GM13976 (cell line): ENCODE measurements around the gene SAP30BP.

Source experiments
- DNase-seq: peaks from one replicate; pipeline ENCODE4 v3.0.0; 2012; ENCODE audit warnings: low spot score
- in situ Hi-C: fragments of 300-500 bp; cut with MboI; formaldehyde crosslinking; loops from one replicate; pipeline ENCODE4 v1.12.0; 2022; ENCODE audit warnings: low sequenced_read_pairs, mixed read lengths, inconsistent platforms; ENCODE audit not compliant: unreplicated experiment
- TF ChIP-seq, protein P1 (sequence below): IDR thresholded peaks from 2 replicates; pipeline ENCODE4 v1.5.1; 2012; ENCODE audit warnings: borderline replicate concordance, mild to moderate bottlenecking; ENCODE audit not compliant: insufficient read depth; ENCODE audit errors: extremely low read depth, missing control alignments, control extremely low read depth

Gene SAP30BP

DNA sequence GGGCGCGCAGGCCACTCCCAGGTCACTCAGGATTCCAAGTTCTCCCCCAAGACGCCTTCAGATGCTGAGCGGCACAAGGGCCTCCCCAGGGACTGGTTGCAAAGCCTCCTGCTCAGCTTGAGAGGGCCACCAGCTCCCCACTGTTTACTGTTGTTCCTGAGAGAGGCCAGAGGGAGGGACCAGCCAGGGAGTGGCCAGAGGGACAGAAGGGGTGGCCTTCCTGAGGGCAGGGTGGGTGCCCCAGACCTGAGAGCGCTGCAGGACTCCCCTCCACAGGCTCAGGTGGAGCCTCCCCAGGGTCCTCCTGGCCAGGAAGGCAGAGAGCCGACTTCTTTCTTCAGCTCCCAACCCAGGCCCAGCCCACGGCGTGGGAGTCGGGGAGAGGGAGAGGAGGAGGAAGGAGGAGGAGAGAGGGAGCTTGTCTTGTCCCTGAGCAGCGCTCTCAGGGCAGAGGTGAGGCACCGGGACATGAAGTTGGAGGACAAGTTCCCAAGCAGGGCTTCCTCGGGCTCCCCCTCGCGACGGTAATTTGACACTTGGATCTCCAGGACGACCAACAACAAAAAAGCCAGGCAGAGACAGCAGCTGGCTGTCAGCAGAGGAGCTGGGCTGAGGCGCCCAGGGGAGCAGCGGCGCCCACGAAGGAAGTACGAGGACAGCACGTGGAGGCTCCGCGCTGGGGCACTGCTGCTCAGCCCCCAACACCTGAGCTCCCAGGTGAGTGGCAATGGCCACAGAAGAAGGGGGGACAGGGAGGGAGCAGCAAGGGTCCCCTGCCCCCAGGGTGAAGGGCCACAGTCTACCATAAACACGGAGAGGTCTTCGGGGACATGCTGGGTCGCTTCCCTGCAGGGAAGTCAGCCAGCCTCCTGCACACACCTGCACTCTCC lies 33.4 kb upstream of the SAP30BP start:
- TF ChIP-seq, protein P1, sequence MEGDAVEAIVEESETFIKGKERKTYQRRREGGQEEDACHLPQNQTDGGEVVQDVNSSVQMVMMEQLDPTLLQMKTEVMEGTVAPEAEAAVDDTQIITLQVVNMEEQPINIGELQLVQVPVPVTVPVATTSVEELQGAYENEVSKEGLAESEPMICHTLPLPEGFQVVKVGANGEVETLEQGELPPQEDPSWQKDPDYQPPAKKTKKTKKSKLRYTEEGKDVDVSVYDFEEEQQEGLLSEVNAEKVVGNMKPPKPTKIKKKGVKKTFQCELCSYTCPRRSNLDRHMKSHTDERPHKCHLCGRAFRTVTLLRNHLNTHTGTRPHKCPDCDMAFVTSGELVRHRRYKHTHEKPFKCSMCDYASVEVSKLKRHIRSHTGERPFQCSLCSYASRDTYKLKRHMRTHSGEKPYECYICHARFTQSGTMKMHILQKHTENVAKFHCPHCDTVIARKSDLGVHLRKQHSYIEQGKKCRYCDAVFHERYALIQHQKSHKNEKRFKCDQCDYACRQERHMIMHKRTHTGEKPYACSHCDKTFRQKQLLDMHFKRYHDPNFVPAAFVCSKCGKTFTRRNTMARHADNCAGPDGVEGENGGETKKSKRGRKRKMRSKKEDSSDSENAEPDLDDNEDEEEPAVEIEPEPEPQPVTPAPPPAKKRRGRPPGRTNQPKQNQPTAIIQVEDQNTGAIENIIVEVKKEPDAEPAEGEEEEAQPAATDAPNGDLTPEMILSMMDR: peak; percentile 53
- DNase-seq: peak; percentile 89
- in situ Hi-C loops: no loop called here

GRCh38 chr17:75634376-75634740 lies 32.8 kb upstream of the SAP30BP start:
- DNase-seq: no peak
- TF ChIP-seq, protein P1: no peak
- in situ Hi-C loops: no loop called here

- in situ Hi-C loops: no loop called here
- TF ChIP-seq, protein P1: no peak
- DNase-seq: no peak
Measured at GRCh38 chr17:75634754-75635609, 32.2 kb upstream of the SAP30BP start.

- DNase-seq: no peak
- TF ChIP-seq, protein P1: no peak
- in situ Hi-C loops: no loop called here
Measured at GRCh38 chr17:75635610-75636202, 31.4 kb upstream of the SAP30BP start.

DNA sequence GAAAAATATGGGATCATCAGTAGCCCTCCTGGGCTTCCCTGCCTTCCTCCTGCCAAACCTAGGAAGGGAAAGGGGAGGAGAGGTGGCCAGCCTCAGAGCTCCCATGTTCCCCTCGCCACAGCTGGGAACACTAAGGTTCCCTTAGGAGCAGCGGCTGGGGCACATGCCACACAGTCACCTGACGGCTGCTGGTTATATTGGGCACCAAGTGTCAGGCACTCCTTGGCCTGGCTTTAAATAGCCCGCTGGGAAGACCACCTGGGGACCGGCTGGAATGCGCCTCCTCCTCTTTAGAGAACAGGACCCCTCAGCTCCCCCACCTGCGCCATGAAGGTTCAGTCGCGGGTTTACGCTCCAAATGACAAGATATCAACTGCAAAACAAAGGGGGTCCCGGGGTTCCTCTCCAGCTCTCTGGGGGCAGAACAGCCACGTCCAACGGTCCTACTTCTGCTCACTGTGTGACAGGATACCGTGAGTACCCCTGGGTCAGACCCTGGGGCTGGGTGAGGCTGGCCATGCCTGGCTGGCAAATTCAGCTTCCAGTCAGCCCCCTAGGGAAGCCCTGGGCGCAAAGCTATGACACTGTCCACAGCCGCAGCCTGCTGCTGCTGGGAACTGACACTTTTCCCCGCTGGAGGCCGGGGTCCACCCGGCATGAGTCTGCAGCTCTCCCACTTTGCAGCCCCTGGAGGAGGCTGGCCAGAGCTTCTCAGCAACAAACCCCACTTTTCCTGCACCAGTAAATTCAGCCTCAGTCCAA lies 30.6 kb upstream of the SAP30BP start:
- no peak for DNase-seq
- in situ Hi-C loops: no loop called here
- TF ChIP-seq, protein P1: no peak

- no peak for DNase-seq
- TF ChIP-seq, protein P1: no peak
- in situ Hi-C loops: no loop called here
Measured at GRCh38 chr17:75637143-75637538, 30.0 kb upstream of the SAP30BP start.
